Stimulated activated naive CD8-positive, alpha-beta T cell treated with anti-CD3 and anti-CD28 coated beads, Interleukin-15, Interleukin-2, amounts not matched to agents 100 U/mL and 50 U/mL, for 24 hours (primary cell): Measurements from ENCODE around the gene RAB29.

ENCODE experiments used
- ATAC-seq: fragments of 150-1000 bp; cut with Tn5 transposase; one replicate; pipeline ENCODE4 v1.10.0; 2021
- DNase-seq: peaks from one replicate; pipeline ENCODE4 v3.0.0; 2021

RAB29 gene

DNA sequence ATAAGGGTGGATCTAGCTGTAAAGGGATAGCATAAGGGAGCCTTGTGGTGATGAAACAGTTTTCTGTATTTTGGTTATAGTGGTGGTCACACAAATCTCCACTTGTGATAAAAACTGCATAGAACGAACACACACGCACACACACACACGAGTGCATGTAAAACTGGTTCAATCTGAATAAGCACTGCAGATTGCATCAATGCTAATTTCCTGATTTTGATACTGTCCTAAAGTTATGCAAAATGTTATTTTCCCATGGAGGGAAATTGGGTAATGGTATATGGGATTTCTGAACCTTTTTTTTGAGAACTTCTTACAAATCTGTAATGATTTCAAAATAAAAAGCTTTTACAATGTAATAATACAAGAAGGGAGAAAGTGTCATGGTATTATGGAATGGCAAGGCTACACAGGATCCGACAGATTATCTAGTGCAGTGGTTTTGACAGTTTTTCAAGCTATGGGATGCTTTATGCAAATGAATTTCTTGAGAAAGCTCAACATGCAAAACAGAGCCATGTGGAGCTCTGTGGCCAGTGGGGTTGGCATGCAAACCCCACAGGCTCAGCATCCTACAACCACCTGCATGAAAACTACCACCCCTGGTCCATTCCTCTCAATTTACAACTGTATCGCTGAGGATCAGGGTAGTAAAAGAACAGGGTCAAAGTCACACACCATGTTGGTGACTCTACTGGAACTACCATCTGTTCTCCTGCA is 18.9 kb upstream of the RAB29 start:
- DNase-seq (no peak), ATAC-seq (no peak)

DNA sequence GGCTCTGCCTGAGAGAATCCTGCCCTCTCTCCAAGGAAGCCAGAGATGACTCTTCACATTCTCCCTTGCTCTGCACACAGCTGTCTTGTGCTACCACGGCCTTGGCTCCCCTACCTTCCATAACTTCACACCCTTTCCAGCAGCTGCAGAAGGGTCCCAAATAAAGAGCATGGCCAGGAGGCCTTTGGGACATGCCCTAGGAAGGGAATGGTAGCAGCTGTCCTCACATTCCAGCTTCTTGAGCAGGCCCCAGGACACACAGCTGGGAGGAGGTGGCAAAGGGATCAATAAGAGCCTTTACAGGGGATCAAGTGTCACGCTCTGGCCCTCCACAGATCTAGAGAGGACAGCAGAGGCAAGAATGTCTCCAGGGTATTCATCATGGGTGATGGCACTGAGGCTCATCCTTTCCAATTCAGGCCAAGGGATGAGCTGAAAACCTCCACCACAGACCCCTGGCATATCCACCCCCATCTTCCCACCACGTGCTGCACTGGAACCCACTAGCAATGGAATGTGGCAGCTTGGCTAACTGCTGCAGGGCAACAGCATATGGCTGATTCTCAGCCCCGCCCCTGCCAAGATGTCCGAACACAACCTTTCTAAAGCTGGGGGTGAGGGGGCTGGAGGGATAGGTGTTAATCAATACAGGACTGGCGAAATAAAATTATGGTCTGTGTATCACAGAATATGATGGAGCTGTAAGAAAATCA is 17.8 kb upstream of the RAB29 start:
- DNase-seq: no peak
- ATAC-seq: no peak

DNA sequence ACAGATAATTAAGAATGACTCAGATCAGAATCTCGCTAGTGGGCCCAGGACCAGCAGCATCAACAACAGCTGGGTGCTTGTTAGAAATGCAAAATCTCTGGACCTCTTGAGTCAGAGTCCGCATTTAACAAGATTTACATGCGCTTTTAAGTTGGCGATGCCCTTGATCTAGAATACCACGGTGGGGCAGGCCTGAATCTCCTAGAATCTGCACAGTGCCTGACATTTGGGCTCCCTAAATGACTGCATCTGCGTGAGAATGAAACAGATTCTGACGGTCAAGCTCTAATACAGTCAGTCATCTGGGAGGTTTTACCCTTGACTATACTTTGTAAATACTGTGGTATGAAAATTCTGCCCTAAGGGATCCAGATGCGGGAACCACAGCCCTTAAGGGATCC is 17.2 kb upstream of the RAB29 start:
- no peak for DNase-seq
- ATAC-seq: no peak

DNA sequence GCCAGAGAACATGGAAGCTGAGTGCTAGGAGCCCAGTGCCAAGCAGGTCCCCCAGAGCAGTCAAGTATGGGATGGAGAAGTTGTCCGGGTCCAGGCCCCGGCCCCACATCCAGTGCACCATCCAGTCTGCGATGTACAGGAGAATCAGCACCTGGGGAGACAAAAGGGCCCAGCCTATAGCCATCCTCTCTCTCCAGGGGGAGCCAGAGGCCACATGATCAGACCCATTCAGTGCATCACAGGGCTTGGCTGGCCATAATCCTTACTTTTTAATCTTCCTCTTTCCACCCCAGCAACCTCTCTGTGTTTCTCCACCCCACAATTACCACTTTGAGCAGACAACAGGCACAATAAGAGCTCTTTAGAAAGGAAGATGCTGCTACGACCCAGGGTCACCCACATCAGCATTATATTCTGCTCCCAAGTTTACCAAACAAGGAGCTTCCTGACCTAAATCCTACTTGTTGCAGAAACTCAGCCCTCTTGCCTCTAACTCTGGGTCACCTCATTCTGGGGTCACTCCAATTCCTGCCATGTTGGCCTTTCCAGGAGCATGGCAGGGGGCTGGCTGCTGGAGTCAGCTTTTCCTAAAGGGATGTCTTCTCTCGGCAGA is 16.4 kb upstream of the RAB29 start:
- peak; percentile 88 for ATAC-seq
- peak; percentile 64 for DNase-seq

DNA sequence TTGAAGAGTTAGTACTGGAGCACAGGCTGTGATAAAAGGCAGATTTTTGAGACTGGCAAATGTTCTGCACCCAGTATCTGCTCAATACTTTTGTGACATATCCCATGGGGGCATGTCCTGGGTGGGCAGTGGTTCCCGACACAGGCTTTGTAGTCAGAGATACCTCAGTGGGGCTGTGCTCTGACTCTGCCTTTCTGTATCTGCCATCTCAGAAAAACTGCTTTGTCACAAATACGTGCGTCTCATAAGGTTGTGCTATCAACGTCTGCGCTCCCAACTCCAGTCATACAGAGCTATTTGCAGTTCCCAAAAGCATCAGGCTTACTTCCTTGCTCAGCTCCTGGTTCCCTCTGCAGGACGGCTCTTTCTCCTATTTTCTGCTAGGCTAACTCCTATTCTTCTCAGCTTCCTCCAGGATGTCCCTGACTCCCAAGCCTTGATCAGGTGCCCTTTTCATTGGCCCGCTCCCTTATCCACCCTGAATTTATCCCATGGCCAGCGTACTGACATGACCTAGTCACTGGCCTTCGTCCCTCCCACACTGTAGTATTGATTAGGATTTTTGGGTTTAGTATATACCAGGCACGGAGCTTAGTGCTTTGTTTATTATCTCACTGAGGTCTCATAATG is 12.1 kb upstream of the RAB29 start:
- ATAC-seq (no peak), DNase-seq (no peak)

DNA sequence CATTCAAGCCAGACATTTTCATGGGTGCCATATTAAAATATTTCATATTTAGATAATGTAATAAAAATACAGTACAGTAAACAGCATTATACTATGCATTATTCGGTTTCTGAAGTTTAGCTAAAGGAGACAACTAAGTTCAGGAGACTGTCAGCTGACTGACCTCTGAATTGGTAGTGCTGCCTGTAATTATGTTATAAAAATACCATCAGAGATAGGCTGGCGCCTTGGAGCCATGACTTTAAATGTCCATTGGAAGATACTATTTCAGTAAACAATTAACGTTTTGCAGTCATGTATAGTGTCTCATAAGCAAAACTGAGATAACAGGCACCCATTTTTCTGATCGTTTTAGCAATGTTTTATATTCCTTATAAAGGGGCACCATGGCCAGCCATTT is 11.3 kb upstream of the RAB29 start:
- no peak for DNase-seq

DNA sequence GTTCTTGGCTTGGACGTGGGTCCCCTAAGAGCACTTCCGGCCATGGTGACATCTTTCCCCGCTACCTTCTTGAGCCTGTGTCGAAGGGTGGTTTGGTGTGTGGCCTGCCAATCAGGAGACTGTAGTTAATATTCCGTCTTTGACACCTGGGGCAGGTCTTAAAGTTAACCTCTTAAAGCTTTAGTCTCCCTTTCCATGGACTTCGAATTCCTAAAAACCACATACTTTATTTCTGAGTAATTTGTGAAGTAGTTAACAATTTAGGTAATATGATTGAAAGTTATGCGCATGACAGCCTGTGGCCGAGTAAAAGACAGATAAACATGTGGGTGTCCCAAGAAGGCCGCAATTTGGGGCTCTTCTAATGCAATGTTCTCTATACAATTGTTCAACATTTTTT is 10.2 kb upstream of the RAB29 start:
- DNase-seq (no peak), ATAC-seq (no peak)

More for the DNA sequence above, 11.3 kb upstream of the RAB29 start:
- ATAC-seq: no peak

DNA sequence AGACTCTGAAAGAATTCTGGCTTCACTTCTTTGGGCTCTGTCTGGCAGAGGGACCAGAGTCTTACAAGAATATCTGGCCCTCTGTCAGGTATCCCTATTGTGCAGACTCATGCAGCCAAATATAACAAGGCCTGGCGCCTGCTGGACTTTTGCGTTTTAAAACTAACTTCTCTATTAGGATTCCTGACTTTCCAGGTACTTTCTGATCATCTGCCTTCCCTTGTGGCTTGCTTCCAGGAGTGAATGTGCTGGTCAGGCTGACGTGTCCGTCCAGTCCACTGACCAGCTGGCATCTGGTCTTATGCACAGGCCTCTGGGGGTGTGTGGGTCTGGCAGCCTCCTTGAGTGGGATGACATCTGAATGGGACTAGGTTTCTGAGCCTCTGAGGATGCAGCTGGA is 8.6 kb upstream of the RAB29 start:
- ATAC-seq: no peak
- DNase-seq: no peak

DNA sequence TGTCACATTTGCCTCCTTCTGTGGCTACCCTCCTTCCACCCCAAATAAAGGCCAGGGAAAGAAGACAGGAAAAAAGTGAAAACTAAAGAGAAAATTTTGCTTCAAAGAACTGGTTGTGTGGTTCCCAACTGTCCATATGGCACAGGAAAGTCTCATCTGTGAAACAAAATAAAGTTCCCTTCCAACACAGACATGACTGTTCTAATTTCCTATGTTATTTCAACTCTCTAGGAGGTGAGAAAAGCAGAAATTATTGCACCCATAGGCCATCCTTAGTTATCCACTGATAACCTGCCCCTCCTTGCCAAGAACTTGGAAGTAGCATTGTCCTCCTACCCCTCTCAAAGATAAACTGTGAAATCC is 8.1 kb upstream of the RAB29 start:
- DNase-seq: no peak
- no peak for ATAC-seq

DNA sequence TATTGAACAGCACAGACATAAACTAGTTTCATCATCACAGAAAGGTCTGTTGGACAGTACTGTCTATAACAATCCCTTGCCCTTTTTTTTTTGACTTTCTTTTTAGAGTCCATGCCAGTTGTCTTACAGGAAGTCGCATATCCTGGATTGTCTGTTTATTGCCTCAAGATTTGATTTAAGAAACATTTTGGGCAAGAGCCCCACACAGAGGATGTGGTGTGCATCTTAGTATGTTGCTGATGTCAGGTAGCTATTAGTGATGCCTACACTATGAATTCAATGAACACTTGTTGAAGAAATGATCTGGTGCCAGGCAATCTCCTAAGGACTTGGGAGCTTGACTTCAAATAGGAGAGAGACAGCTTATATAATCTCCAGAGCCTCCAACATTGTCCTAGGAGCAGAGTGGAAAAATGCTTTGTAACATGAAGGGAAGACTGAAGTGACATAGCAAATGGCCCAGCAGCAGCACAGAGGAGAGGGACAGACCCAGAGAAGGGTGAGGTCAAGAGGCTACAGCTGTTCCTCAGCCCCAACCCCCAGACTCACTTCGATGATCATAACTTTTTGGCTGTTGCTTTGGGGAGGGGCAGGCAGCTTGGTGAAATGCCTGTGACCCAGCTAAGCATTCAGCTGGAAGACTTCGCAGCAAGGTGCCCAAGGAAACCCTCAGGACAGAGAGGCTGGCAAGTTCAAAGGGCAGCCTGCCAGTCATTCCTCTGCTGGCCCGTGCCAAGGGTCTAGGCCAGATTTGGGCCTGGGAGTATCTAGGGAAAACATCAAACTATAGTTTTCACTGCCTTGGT is 7.5 kb upstream of the RAB29 start:
- ATAC-seq (no peak), DNase-seq (no peak)

DNA sequence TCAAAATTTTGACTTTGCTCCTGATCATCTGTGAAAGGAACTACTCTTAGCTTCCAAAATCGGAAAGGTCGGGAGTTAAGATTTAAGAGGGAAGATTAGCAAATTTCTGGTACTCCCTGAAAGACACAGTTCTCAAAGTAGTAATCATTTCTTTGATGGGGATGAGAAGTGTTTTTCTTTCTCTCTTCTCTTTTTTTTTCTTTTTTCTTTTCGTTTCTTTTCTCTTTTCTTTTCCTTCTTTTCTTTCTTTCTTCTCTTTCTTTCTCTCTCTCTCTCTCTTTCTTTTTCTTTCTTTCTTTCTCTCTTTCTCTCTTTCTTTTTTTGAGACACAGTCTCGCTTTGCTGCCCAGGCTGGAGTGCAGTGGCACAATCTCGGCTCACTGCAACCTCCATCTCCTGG is 5.1 kb upstream of the RAB29 start:
- DNase-seq (no peak), ATAC-seq (no peak)

DNA sequence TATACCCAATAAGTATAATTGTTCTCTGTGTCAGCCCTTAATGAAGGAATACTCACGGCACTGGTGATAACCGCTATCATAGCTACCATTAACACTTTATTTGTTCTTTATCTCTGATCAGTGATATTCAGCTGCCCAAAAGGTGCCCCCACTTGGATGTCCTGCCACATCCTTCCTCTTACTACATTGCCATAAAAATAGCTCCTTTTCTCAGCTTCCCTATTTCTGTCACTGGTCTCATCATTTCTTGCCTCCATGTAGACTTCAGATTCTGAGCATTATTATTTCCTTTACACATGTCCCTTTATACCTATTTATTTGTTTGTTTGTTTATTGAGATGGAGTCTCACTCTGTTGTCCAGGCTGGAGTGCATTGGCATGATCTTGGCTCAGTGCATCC is 2.7 kb upstream of the RAB29 start:
- ATAC-seq: no peak
- DNase-seq: no peak

DNA sequence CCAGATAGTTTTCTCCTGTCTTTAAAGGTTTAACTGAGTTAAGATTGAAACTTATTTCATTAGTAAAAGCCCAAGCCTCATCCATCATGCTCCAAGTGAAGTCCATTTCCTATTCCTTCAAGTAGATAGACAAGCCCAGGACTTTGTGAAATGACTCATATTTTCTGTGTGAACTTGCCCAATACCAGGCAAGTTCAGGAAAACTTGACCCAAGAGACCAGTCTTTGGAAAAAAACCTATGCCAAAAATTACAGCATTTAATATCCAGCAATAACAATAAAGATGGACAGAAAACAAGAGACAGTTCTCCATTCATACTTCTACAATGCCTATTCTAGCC is 405 bp upstream of the RAB29 start:
- no peak for ATAC-seq
- no peak for DNase-seq

DNA sequence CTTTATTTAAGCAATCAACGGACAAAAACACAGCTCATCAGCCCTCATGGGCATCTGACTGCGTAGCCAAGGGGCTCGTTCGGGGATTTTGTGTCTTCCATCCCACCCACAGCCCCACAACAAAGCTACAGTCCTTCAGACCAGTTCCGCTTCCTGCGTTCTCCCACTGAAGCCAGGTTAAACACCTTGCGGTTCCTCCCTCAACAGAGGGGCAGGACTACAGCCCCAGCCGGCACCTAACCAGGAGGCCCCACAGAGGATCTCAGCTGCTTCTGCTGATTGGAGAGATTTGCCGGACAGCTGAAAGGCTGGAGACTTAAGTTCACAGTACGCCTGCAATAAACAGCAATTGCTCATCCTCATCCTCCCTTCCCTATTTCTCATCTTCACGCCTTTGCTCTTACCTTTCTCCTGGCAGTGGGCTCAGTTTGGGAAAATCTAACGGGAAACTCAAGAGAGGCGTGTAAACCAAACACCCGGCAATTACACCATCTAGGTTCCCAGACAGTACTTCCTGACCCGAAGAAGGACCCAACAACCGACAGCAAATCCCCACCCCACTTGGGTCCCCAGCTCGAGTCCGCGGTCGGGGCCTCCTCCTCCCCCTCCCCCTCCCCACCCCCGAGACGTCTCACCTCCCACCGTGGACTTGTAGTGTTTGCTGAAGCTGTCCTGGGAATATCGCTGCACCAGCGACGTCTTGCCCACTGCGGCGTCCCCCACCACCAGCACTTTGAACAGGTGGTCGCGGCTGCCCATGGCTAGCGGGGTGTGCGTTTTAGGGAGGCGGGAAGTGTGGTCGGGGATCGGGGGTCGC is 876 bp downstream of the RAB29 start:
- peak; percentile 6 for ATAC-seq
- DNase-seq: peak; percentile 61

DNA sequence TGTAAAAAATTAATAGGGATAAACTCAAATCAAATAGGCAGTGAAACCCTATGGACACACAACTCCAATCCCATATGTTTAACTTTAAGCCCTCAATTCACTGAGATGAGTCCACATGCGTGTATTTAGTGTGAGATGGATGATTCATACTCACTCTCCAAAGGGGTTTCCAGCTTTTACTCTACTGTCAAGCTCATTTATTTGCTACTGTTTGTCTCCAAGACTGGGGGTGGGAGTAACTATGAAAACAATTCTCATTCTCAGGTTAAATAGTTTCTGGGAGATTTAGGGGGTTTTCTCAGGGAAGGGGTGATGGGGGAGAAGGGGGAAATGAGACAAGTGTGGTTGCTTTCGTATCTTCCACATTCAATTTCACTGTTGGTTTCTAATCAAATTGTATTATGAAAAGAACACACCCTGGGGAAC is 2.7 kb downstream of the RAB29 start:
- peak; percentile 67 for ATAC-seq

DNA sequence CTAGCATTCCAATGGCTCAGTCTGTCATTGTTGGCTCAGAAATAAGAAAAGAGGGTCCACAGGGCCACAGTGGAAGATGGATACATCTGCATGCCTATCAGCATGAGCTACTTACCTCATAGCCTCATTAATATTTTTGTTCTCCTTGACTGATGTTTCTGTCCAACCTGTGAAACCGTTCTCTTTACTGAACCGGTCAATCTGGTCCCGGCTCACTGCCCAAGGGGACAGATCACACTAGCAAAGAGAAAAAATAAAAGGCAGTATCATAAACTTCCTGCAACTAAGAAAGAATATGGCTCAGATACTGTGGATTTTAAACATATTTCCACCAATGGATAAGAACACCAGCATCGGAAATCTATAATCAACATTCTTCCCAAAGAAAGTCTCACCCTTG is 4.7 kb downstream of the RAB29 start:
- no peak for ATAC-seq
- DNase-seq: no peak

More for the DNA sequence above, 2.7 kb downstream of the RAB29 start:
- DNase-seq: no peak

DNA sequence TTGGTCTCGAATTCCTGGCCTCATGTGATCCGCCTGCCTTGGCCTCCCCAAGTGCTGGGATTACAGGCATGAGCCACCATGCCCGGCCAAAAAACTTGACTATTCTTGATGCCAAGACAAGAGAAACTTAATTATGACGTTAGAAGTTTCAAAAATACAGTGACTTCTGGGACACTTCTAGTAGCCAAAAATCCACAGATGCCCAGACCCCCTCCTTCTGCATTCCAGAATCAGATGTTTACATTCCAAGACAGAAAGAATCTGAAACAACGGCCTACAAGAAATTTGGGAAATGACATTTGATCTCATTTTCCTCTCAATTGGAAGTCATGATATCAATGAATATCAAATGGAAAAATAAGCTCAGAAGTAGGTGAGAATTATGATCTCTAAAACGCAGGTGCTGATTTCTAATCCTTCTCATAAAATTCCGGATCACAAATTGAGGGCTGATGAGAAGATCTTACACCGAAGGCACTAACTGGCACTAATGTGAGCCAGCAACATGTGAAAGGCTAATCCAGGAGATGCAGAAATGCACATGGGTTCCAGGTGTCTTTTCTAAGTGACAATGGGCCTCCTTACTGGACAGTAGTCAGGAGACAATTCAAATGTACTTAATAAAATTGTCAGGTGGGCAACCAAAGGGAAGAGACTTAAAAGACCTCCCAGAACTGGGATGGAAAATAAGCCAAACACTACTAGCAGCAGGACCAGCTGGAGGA is 5.5 kb downstream of the RAB29 start:
- DNase-seq (no peak), ATAC-seq (no peak)

DNA sequence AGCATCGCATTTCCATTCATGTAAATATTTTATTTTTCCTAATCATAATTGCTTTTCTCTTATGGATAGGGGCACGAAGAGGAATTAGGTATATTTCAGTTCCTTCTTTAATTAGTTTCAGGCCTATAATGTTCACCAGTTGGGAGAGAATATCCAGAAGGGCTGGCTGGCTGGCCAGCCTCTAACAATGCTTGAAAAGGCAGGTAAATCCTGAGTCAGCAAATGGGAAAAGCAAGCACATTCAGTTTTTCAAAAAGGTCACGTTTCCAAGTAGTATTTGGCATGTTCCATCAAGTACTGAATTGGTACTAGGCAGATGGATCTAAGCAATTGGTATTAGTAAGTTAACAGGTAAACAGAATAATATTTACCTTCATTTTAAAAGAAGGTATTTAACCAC is 8.0 kb downstream of the RAB29 start:
- DNase-seq: no peak
- no peak for ATAC-seq

DNA sequence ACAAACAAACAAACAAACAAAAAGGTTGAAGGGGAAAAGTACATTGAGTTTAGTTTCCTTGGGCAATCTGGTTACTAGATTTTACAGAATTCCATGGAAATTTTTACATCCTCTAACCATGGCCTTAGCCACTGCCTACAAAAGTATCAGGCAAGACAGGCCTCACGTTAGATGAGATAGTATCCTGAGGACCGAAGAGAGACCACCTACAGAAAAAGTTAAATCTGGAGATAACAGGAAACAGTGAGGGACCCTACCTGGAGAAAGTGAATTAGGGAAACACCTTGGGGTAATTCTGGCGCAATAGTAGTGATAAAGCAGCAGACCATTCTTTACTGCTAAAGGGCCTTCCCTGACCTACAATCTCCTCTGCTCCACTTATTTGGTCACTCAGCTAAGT is 8.7 kb downstream of the RAB29 start:
- no peak for DNase-seq
- ATAC-seq: no peak

DNA sequence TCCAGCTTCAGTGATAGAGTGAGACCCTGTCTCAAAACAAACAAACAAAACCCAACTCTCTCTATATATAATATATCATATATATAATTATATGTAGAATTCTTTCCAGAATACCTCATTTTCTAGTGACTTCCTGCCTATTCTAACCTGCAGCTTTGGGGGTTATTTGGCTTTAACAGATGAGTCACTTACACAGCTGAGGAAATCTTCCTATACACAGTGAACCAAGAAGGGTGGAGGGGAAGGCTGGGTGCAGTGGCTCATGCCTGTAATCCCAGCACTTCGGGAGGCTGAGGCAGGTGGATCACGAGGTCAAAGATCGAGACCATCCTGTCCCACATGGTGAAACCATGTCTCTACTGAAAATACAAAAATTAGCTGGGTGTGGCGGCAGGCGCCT is 9.2 kb downstream of the RAB29 start:
- ATAC-seq (peak; percentile 72), DNase-seq (no peak)

DNA sequence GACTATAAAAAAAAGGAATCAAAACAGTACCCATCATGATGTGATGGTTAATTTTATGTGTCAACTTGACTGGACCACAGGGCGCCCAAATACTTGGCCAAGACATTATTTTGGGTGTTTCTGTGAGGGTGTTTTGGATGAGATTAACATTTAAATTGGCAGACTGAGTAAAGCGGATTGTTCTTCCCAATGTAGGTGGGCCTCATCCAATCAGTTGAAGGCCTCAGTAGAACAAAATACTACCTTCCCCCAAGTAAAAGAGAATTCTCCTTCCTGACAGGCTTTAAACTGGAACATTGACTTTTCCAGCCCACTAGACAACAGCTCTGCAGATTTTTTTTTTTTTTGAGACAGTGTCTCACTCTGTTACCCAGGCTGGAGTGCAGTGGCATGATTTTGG is 10.7 kb downstream of the RAB29 start:
- ATAC-seq (no peak), DNase-seq (no peak)
